GM18858 (cell line): ENCODE data around the gene MAP3K4.

ENCODE experiments used
- ATAC-seq: cut with Tn5 transposase; IDR thresholded peaks from one replicate; pipeline ENCODE4 v1.9.1; 2021; ENCODE audit not compliant: unreplicated experiment

Gene MAP3K4

DNA sequence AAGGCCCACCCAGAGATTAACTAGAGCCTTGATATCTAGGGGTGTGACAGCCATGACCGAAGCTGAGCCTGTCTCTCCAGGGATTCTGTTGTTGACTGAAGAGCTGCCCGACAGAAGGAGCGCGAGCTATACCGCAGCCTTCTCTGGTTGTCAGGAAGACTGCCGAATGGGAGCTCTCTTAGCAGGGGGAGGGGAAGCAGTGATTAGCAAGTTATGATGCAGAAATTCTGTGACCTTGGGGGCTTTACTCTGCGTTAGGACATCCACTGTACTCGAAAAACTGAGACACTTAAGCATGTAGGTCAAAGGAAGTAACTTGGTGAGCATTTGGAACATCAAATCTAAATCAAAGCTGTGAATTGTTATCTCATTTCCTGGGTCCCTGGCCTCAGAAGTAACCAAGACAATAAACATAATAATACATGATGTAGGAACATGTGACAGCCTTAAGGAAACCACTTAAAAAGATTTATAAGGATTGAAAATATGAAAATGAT is 84.7 kb downstream of the MAP3K4 start:
- ATAC-seq, result no peak

DNA sequence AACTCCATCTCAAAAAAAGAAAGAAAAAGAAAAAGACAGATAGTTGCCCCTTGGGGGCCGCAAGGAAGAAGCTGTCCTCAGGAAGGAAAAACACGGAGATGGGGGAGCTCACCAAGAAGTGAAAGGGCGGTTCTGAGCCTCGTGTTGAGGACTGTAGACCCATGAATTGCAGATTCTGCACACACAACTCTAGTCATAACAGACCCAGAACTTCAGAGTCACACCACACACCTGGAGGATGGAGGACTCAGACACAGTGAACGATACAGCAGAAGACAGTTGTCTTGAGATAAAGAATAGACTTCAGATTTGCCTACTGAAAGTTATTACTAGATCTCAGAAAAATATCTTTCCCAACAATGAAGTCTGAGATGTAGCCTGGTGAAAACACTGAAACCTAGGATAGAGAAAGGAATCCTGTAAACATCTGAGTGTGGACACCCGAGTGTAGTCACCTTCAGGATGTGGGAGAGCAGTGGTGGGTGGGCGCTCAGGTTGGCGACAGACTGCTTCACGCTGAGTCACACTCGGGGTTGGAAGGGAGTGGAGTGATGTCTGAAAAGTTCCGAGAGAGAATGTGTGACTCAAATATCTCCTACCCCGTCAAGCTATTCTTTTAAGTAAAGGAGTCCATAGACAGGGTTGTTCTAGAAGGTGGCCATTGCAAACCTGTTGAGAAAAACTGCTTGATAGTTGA is 88.1 kb downstream of the MAP3K4 start:
- ATAC-seq, result no peak

- ATAC-seq, result no peak
Measured at GRCh38 chr6:161080263-161080970, 88.8 kb downstream of the MAP3K4 start.

- no peak for ATAC-seq
Measured at GRCh38 chr6:161082215-161082614, 90.6 kb downstream of the MAP3K4 start.

- ATAC-seq, result no peak
Measured at GRCh38 chr6:161085246-161085645, 93.7 kb downstream of the MAP3K4 start.

DNA sequence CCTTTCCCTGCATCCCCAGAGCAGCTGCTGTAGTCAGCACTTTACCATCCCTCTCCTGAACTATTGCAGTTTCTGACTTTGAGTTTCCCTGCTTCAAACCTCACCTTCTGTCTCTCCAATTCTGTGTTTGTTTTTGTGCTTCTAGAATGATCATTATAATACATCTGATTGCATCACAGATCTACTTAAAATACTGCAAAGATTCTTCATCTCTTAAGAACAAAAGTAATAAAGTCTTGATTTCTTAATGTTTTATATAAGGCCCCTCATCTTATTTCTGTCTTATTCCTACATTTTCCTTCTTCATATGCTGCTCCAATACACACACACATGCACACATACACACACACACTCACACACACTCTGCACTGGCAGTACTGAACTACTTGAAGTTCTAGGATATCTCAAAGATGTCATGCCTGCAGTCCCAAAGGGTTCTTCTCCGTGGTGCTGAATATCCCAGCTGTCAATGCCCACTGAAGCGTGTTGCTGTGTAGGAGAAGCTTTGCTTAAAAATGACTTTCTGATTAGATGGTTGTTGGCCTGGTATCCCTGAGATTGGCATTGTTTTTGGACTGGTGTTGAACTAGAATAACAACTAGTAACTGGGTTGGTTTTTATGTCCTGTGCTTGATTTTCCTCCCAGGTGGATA is 97.2 kb downstream of the MAP3K4 start:
- no peak for ATAC-seq

GRCh38 chr6:161091151-161091550 is 99.6 kb downstream of the MAP3K4 start:
- no peak for ATAC-seq

- ATAC-seq, result no peak
Measured at GRCh38 chr6:161091972-161092701, 100.6 kb downstream of the MAP3K4 start.

DNA sequence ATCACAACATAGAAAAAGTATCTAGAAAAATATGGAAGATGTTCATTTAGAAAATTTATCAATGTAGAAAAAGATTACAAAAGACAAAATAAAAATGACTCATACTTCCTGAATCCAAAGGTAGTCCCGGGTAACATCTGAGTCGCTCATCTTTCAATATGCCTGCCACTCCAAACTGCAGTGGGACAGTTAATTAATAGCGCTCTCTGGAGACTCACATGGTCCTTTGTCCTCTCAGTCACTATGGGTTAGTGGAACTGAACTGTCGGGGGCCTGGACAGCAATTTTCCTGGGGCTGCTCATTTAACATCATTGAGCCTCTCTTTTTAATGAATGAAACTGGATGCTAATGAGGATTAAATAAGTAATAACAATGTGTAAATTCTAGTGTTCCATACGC is 103.4 kb downstream of the MAP3K4 start:
- ATAC-seq, result no peak

GRCh38 chr6:161095916-161096315 is 104.3 kb downstream of the MAP3K4 start:
- ATAC-seq, result no peak

DNA sequence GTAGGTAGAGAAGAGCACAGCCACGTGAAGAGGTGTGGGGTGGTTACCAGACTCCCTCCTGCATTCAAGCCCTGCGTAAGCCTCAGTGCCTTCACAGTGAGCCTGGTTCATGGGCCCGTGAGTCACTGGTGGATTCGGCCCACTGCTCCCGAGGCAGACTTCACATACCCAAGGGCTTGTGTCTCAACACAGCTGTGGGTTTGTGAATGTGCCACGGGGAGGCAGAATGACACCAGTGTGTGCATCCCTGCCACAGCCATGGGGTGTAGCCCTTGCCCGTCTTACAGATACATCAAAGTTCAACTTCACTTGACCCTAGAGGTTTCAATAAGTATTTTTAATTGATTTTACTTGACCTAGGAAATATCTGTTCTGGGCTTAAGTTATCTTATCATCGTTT is 108.5 kb downstream of the MAP3K4 start:
- no peak for ATAC-seq

DNA sequence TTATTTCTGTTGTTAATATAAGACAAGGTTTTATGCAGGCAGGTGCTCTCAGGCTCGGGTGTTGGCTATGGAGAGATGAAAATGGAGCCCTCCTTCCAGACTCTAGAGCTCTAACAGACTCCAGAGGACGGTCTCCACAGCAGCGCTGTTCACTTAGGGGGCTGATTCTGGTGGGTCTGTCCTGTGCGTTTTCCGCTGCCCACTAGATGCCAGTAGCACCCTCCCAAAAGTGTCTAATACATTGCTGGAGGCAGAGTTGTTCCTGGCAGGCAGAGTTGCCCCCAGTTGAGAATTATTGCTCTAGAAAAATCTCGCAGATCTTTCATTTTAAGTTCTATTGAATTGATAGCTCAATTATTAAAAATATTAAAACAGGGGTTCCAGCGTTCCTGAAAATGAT is 109.9 kb downstream of the MAP3K4 start:
- no peak for ATAC-seq

- ATAC-seq, result no peak
Measured at GRCh38 chr6:161103475-161103874, 111.9 kb downstream of the MAP3K4 start.

DNA sequence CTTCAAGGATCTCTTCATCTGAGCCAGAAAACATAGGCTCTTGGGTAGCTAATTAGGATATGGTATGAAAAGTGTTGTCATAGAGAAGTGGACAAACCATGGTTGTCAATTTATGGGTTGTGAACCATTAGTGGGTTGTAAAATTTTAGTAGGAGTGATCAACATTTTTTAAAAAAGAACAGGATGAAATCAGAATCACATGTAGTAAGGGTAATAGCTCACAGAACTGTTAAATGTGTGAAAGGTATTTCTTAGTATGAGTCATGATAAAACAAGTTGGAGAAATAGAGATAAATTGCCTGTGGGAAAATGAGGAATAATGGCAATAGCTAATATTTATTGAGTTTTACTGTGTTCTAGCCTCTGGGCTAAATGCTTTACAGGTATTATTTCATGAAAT is 113.4 kb downstream of the MAP3K4 start:
- no peak for ATAC-seq

GRCh38 chr6:161105408-161105807 is 113.8 kb downstream of the MAP3K4 start:
- ATAC-seq, result no peak

DNA sequence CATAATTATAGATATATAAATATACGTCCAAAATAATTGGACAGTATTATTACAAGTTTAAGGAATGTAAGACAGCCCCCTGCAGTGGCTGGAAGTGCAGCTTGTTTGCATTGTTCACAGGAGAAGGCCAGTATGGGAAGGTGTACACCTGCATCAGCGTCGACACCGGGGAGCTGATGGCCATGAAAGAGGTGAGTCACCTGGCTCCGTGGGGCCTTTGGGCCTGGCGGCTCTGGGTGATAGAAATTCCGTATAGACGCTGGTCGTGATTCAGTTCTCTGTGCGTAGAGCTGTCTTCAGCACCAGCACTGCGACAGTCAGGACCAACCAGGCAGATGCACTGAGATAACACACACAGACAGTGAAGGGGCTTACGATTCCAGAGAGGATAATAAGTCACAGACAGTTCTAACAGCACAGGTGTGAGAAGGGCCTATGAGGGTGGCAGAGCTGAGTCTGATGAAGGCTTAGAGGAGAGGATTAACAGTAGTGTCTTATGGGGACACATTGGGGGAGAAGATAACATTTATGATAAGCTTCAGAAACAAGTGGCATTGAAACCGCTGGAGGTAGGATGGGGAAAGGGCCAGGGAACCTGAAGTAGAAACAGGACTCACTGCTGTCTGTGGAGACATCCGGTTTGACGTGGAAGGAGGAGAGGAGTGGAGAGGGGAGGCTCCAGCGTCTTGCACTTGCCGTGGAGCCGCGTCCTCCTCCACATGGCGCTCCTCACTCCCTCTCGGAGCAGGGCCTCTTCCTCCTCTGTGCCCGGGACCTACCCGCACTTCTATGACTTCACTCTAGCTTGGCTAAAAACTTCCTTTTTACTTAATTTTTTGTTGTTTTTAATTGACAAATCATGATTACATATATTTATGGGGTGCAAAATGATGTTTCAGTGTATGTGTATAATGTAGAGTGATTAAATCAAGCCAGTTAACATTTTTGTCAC is 116.5 kb downstream of the MAP3K4 start:
- no peak for ATAC-seq

DNA sequence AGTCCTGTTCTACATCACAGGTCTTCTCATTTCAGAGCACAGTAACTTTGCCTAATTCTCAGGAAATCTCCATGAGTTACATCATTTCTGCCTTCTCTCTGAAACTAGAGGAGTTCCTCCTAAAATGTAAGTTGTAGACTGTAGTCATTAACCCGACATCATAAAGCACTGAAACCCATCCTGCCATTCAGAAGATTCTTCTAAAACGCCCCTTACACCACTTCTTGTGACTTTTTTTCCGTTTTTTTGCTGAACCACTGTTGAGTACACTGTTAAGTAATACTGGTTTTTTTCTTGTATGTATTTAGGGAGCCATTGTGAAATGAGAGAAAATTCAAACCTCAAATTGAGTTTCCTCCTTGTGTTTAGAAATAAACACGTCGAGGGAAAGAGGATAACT is 117.3 kb downstream of the MAP3K4 start:
- no peak for ATAC-seq

- ATAC-seq, result no peak
Measured at GRCh38 chr6:161109366-161109765, 117.8 kb downstream of the MAP3K4 start.

DNA sequence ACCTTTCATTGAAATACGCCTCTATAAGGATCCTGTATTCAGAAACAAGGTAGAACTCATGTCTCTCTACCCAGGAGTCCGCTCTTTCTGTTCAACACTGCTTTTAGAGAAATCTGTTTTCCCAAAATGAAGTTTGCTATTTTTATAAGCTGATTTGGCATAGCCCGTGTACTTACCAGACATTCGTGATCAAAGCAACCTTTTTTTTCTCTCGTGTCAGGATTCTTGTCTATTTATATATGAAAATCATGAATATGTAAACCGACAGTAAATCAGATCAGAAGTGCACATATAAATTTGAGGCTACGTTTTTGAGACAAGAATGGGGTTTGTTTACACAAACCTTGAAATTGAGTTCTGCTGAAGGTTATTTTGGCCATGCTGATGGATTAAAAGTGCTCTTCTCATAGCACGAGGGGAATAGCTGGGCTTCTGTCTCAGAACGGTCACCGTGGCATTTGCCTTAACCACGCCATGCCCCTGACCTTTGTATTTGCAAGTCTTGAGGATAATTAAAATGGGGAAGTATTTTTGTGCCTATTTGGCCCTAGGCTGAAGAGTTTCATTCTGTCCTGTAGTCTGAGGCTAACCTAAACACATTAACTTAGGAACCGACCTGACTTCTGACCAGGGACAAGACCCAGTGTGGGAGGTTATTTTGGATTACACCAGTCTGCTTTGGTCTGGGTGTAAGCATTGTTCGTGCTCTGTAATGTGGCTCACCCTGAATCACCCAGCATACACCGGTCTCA is 118.6 kb downstream of the MAP3K4 start:
- ATAC-seq, result no peak

DNA sequence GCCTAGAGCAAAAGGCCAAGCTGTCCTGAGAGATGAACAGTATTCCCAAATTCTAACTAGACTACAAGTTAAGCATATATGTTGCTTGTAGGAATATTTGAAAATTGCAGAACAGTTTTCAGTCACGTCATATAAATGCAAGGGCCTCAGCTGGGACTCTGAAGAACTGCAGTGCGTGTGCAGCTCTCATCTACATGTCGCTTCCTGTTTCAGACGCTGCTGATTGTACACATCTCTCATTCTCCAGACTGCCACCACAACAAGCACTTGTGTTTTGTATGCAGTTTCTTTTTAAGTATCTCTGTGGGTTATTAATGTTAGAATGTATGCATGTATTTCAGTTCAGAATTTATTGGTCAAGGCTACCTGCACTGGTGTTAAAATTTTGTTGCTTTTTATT is 119.7 kb downstream of the MAP3K4 start:
- ATAC-seq, result no peak
